ENCODE measurements around the gene ZBTB1.
"Not testable (repeated sequence)": the region's sequence is repeated elsewhere in the genome, so short reads cannot be mapped to it uniquely, and the experiment has no call there.

ZBTB1 gene

DNA sequence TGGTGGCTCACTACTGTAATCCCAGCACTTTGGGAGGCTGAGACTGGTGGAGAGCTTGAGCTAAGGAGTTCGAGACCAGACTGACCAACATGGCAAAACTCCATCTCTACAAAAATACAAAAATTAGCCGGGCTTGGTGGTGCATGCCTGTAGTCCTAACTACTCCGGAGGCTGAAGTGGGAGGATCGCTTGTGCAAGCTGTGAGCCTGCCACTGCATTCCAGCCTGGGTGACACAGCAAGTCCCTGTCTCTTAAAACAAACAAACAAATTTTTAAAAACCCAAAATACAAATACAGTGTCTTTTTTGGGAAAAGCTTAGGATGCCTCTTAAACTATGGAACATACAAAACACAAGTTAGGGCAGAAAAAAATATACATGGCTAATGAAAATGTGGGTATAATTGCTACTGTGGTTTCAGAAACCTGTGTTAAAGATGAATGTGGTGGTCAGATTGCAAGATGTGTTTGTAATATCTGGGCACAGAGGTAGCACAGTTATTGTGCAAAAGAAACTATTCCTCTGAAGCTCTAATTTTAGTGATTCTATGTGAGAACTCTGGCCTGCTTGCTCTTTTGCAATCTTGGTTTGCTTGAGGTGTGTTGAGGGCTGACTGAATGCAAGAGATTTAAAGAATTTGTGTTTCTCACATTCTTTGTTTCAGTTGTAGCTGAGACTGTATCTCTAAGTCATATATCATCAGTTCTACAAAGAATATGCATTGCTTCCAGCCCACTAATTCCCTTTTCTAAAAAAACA lies 32.1 kb downstream of the ZBTB1 start:
- no peak for DNase-seq

GRCh38 chr14:64540208-64541202 lies 35.9 kb downstream of the ZBTB1 start, which contains the start of gene HSPA2:
HSPA2 (plus strand) TSS chr14:64540741; CDS start chr14:64540850, 109 bp downstream.
- peak; percentile 17 to 87 for DNase-seq

- DNase-seq = no peak
Observed at GRCh38 chr14:64541261-64541971, 36.8 kb downstream of the ZBTB1 start.

- no peak for DNase-seq
Observed at GRCh38 chr14:64541972-64542835, 37.6 kb downstream of the ZBTB1 start.

- no peak for DNase-seq
Observed at GRCh38 chr14:64542836-64543201, 38.2 kb downstream of the ZBTB1 start.

DNA sequence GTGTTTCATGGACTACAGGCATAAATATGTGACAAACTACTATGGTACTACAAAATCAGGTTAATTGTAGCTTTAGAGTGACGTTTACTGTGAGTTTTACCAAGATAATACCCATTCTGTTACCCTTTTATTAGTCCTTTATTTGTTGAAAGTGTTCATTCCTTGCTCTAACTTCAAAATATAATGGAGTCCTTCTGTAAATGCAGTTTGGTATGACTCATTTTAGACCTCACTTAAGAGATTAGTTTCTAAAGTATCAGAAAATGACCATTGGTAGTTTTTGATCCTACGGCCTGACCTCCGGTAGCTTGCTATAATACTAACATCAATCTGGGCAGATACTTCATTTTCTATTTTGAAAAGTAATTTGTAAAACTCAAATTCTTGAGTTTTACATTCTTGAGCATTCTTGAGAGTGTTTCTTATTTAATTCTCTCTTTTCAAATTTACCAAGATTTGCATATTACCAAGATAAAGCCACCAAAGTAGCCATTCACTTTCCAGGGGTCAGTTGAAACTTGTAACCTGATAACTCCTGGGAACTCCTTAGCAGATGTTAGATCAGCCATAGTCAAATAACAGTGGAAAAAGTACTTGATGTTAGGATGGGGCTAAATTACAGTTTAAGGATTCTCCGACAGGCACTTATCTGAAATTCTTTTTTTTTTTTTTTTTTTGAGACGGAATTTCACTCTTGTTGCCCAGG lies 40.2 kb downstream of the ZBTB1 start:
- DNase-seq = no peak

- no peak for DNase-seq
Observed at GRCh38 chr14:64549016-64549415, 44.4 kb downstream of the ZBTB1 start.

DNA sequence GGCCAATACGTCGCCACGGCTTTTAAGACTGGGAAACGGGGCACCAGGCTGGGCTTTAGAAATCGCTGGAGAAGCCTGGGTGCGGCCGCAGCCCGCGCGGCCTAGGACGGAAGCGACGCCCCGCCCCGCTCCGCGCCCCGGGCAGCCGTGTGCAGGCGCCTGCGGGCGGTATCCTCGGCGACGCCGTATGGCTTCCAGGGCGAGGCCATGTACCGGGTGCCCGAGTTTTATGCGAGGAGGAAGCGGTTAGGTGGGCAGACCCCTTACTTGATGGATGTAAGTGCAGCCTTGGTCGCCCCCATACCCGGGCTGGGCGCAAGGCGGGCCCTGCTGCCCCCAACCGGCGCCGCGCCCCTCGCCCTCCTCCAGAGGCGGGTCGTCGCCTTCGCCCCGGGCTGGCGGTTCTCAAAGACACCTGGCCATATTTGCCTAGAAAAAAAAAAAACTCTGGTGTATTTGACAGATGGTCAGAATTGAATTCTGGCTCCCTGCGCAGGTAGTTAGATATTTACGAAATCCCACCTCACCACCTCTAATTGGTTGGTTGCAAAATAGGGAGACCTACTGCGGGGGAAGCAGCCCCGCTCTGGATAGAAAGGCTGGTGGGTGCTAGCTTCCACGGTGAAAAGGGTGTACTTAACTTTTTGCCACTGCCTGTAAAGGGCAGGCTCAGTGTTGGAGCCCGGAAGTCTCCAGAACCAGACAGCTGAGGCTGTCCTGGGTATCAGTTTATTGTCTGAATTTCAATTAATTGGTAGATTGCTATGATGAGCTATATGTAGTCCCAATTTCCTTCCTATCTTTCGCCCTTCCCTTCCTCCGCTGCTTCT lies 45.4 kb downstream of the ZBTB1 start, which contains the start of gene PPP1R36:
Gene PPP1R36 (plus strand): TSS at position 171 of the 830 bp plus-strand sequence. CDS start 37 bp downstream, at position 208.
- no peak for DNase-seq

DNA sequence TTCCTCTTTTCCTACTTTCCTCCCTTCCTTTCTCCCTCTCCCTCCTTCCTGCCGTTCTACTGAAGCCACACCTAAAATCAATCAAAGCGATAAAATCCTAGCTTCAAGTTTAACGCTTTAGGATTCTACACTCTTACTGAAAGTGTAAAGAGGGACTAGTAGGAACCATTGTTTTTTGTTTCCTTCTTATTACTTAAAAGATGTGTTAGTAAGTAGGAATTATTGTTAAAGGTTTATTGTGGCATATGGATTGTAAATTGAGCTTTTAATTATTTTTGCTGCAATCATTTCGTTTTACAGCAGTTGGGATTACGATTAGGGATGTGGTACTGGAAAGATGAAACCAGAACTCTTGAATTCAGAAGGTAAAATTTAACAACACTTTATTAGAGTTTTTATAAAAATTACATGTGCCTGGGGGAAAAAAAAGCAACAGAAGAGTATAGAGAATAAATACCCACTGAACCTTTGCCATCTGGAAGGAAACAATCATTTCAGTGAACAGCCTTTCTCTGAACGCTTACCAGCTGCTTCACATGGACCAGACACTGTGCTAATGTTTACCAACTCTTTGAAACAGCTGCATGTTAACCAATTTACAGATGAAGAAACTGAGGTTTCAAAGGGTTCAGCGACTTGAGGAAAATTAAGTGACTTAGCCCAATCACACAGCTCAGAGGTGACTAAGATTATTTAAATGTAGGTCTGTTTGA lies 46.2 kb downstream of the ZBTB1 start:
- no peak for DNase-seq

GRCh38 chr14:64554556-64554955 lies 50.0 kb downstream of the ZBTB1 start:
- no peak for DNase-seq

DNA sequence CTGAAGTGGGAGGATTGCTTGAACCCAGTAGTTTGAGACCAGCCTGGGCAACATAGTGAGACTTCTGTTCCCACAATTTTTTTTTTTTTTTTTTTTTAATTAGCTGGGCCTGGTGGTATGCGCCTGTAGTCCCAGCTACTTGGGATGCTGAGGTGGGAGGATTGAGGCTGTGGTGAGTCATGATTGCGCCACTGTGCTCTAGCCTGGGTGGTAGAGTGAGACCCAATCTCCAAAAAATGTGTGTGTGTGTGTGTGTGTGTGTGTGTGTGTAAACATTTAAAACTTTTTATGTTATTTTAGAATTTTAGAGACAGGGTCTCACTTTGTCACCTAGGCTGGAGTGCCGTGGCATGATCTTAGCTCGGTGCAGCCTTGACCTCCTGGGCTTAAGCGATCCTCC lies 52.0 kb downstream of the ZBTB1 start:
- DNase-seq = no peak

- DNase-seq = not testable (repeated sequence)
Observed at GRCh38 chr14:64558216-64558615, 53.6 kb downstream of the ZBTB1 start.

- DNase-seq = no peak
Observed at GRCh38 chr14:64561631-64562030, 57.1 kb downstream of the ZBTB1 start.

DNA sequence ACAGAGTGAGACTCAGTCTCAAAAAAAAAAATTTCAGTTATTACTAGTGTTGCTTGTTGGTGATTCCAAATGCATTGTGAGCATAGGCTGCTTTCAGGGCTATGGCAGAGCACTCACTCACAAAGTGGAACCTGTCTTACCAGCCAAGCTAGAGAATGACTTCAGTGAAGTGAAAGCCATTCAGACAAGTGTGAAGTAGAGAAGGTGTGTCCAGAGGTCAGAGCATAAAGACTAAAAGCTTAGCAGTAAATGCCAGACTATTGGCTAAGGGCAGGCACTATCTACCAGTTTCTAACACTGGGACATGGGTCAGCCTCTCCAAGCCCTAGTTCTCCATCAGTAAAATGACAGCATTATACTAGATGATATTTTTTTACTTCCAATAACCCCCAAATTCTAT lies 57.9 kb downstream of the ZBTB1 start:
- DNase-seq = no peak

GRCh38 chr14:64563696-64564095 lies 59.1 kb downstream of the ZBTB1 start:
- no peak for DNase-seq

- no peak for DNase-seq
Observed at GRCh38 chr14:64566651-64567122, 62.1 kb downstream of the ZBTB1 start.

DNA sequence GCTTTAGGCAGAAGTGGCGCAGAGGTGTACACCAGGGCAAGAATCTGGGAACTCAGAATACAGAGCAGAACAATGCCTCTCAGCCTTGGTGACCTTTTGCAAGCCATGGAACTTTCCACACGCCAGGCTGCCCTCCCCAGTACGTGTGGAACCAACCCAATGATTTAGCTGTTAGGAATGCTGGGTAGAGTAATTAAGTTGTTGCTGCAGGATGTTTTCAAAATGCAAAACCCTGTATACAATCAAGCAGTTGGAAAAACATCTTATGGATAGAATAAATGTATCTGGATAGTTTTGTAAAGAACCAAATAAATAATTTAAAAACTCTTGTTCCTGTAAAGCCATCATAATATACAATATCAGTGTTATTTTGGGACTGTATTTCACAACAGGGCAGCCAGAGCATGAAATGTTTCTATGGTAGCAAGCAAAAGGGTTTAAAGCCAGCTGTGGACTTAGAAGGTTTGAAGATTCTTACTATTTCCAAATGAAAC lies 64.6 kb downstream of the ZBTB1 start:
- DNase-seq = no peak

GRCh38 chr14:64569646-64570045 lies 65.1 kb downstream of the ZBTB1 start:
- not testable (repeated sequence) for DNase-seq

DNA sequence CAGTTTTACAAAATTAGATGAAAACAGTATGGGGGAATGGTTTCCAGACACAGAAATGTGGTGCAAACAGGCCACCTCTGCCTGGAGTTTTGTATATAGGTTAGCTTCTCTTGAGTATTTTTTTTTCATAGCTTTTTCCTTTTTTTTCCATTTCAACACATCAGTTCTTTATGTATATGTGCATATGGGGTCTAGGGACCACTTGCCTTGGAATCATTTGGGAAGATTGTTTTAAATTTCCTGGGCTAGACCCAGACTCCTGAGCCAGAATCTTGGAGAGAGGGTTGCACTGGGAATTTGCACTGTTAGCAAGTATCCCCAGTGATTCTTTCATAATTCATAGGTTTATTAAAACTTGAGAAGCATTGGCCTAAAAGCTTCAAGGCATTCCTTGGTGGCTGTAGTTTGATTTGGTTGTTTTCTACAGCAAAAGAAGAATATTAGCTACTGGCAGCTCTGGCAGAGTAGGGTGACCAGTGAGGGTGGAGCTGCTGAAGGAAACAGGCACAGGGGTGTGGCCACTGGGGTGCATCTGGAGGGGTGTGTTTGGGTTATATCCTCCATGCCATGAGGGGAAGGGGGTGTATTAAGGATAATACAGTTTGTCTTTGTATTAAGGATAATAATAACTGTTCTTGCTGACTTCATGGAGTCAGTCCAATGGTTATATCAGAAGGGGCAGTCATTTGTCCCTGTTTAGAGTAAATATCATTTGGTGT lies 68.0 kb downstream of the ZBTB1 start:
- no peak for DNase-seq
